ENCODE data around the gene SHISA4.

GRCh38 chr1:201925981-201926645 is 37.4 kb downstream of the SHISA4 start:
- TF ChIP-seq CTCF (IDR thresholded peaks at IDR 0.05; ENCODE audit: low read length) (no peak), EZH2 (optimal IDR thresholded peaks at IDR 0.05; ENCODE audit: low read depth, low read length) (no peak), EZH2phosphoT487 (IDR thresholded peaks at IDR 0.05; ENCODE audit: low read length) (no peak)

All from MM.1S (cell line).